Measurements from ENCODE around the gene DOCK1.

Gene DOCK1

GRCh38 chr10:127081851-127082345 is 176.7 kb downstream of the DOCK1 start:
- no peak for DNase-seq (ENCODE audit: low read depth in 2 of 2)

- DNase-seq (ENCODE audit: low read depth in 2 of 2) = no peak
These were observed 177.4 kb downstream of the DOCK1 start for GRCh38 chr10:127082651-127083050.

- DNase-seq (ENCODE audit: low read depth in 2 of 2) = no peak
These were observed 180.7 kb downstream of the DOCK1 start for GRCh38 chr10:127085957-127086356.

GRCh38 chr10:127088908-127089307 is 183.7 kb downstream of the DOCK1 start:
- DNase-seq (ENCODE audit: low read depth in 2 of 2) = no peak

- DNase-seq (ENCODE audit: low read depth in 2 of 2) = no peak
These were observed 184.2 kb downstream of the DOCK1 start for GRCh38 chr10:127089446-127089845.

- no peak for DNase-seq (ENCODE audit: low read depth in 2 of 2)
These were observed 184.9 kb downstream of the DOCK1 start for GRCh38 chr10:127090138-127090537.

- DNase-seq (ENCODE audit: low read depth in 2 of 2) = no peak
These were observed 186.1 kb downstream of the DOCK1 start for GRCh38 chr10:127091354-127091753.

GRCh38 chr10:127092916-127093315 is 187.7 kb downstream of the DOCK1 start:
- DNase-seq (ENCODE audit: low read depth in 2 of 2) = no peak

- no peak for DNase-seq (ENCODE audit: low read depth in 2 of 2)
These were observed 189.8 kb downstream of the DOCK1 start for GRCh38 chr10:127094984-127095383.

- no peak for DNase-seq (ENCODE audit: low read depth in 2 of 2)
These were observed 195.9 kb downstream of the DOCK1 start for GRCh38 chr10:127100983-127101615.

- no peak for DNase-seq (ENCODE audit: low read depth in 2 of 2)
These were observed 196.9 kb downstream of the DOCK1 start for GRCh38 chr10:127102176-127102575.

- no peak for DNase-seq (ENCODE audit: low read depth in 2 of 2)
These were observed 209.9 kb downstream of the DOCK1 start for GRCh38 chr10:127115100-127115499.

GRCh38 chr10:127117125-127117524 is 211.9 kb downstream of the DOCK1 start:
- no peak for DNase-seq (ENCODE audit: low read depth in 2 of 2)

- DNase-seq (ENCODE audit: low read depth in 2 of 2) = no peak
These were observed 212.8 kb downstream of the DOCK1 start for GRCh38 chr10:127118034-127118433.

- DNase-seq (ENCODE audit: low read depth in 2 of 2) = no peak
These were observed 214.7 kb downstream of the DOCK1 start for GRCh38 chr10:127119936-127120335.

- no peak for DNase-seq (ENCODE audit: low read depth in 2 of 2)
These were observed 217.6 kb downstream of the DOCK1 start for GRCh38 chr10:127122831-127123230.

GRCh38 chr10:127123626-127124025 is 218.4 kb downstream of the DOCK1 start:
- DNase-seq (ENCODE audit: low read depth in 2 of 2) = no peak

- DNase-seq (ENCODE audit: low read depth in 2 of 2) = no peak
These were observed 220.1 kb downstream of the DOCK1 start for GRCh38 chr10:127125331-127125730.

- DNase-seq (ENCODE audit: low read depth in 2 of 2) = no peak
These were observed 222.6 kb downstream of the DOCK1 start for GRCh38 chr10:127127822-127128221.

GRCh38 chr10:127129104-127129503 is 223.9 kb downstream of the DOCK1 start:
- no peak for DNase-seq (ENCODE audit: low read depth in 2 of 2)

GRCh38 chr10:127132451-127132850 is 227.2 kb downstream of the DOCK1 start:
- no peak for DNase-seq (ENCODE audit: low read depth in 2 of 2)

GRCh38 chr10:127133225-127133624 is 228.0 kb downstream of the DOCK1 start:
- DNase-seq (ENCODE audit: low read depth in 2 of 2) = no peak

GRCh38 chr10:127133672-127134500 is 228.7 kb downstream of the DOCK1 start:
- no peak for DNase-seq (ENCODE audit: low read depth in 2 of 2)

Measured in activated CD8-positive, alpha-beta memory T cell treated with anti-CD3 and anti-CD28 coated beads for 4 hours (primary cell).